PC-3 (cell line): Measurements from ENCODE around the gene THOC2.

Experiments used
- EZH2 ChIP-seq: fragments of 300-600 bp; sonication (generic); IDR thresholded peaks from one replicate; pipeline ENCODE4 v1.6.1; 2017; ENCODE audit warnings: antibody characterized with exemption, mild to moderate bottlenecking, low read length; ENCODE audit not compliant: unreplicated experiment
- EZH2phosphoT487 ChIP-seq: fragments of 300-600 bp; sonication (generic); IDR thresholded peaks from 2 replicates; pipeline ENCODE4 v1.6.1; 2018; ENCODE audit warnings: mild to moderate bottlenecking, antibody characterized with exemption, low read length, borderline replicate concordance

DNA sequence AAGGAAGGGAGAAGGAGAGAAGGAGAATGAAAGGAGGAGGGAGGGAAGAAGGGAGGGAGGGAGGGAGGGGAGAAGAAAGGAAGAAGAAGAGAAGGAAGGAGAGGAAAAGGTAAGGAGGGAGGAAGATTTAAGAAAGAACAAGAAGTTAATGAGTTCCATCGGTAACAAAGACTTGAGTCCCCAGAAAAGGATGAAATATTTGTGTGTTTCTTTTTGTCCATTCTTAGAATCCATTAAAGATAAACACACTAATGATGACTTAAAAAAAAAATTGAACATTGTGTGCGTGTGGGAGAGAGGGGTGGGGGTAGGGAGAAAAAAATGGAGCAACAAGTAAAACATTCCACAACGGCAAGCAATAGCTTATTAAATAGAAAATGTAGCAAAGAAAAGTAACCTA lies 131.4 kb downstream of the THOC2 start:
- no peak for TF ChIP-seq EZH2
- no peak for TF ChIP-seq EZH2phosphoT487
